Measurements from ENCODE around the gene PLBD1.

PLBD1 gene

DNA sequence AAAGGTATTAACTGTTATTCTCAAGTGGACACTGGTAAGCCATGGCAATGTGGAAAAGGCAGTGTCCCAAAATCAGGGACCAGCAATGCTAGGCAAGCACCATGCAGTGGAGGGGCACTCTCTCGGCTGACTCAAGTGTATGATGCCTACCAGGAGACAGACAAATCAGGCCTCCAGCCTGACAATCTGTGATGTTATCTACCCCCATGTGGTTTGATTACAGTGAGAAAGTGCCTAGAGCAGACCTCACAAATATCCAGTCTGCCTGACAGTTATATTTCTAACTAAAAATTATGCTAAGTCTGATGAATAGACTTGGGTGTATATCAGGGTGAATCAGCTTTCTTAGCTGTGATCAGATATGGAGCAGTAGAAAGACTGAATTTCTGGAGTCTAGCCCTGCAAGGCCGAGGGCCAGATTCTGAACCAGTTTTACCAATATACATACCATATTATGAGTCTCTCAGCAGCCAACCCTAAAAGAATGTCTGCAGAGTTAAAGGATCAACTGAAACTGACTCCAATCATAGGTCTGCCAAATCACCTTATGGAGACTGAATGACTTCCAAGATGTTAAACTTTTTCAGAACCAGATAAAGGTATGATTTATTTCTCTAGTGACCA lies 3.2 kb downstream of the PLBD1 start:
- Histone ChIP-seq H3K9me2 (ENCODE audit: low read depth, low read length) (no peaks in the 10 kb centered on the region), H3K36me3 (ENCODE audit: insufficient read depth, low read length) (no peaks in the 10 kb centered on the region), H3K79me2 (ENCODE audit: insufficient read depth, low read length) (no peaks in the 10 kb centered on the region), H2AFZ (ENCODE audit: low read length) (no peak overlapping the region), H3F3A (ENCODE audit: insufficient read depth, low read length) (no peaks in the 10 kb centered on the region), H3K4me1 (ENCODE audit: insufficient read depth, low read length, severe bottlenecking) (peaks cover 34% of the 10 kb centered on the region), H4K20me1 (ENCODE audit: insufficient read depth, low read length) (no peaks in the 10 kb centered on the region), H3K27ac (ENCODE audit: low read depth, low read length, poor library complexity, severe bottlenecking) (peak overlapping the region; percentile 49), H3K9me3 (ENCODE audit: low read length) (no peaks in the 10 kb centered on the region), H3K4me3 (ENCODE audit: low read depth, low read length, poor library complexity, severe bottlenecking) (no peak overlapping the region), H3K9ac (ENCODE audit: low read length) (no peak overlapping the region; the same call in 1 of the 2 replicates), H3K4me2 (ENCODE audit: low read length) (no peak overlapping the region), H3K27me3 (ENCODE audit: insufficient read depth, low read length) (no peaks in the 10 kb centered on the region)
- no peak for TF ChIP-seq EZH2 (IDR thresholded peaks at IDR 0.05; ENCODE audit: borderline replicate concordance, low read length)
- TF ChIP-seq, protein P1, sequence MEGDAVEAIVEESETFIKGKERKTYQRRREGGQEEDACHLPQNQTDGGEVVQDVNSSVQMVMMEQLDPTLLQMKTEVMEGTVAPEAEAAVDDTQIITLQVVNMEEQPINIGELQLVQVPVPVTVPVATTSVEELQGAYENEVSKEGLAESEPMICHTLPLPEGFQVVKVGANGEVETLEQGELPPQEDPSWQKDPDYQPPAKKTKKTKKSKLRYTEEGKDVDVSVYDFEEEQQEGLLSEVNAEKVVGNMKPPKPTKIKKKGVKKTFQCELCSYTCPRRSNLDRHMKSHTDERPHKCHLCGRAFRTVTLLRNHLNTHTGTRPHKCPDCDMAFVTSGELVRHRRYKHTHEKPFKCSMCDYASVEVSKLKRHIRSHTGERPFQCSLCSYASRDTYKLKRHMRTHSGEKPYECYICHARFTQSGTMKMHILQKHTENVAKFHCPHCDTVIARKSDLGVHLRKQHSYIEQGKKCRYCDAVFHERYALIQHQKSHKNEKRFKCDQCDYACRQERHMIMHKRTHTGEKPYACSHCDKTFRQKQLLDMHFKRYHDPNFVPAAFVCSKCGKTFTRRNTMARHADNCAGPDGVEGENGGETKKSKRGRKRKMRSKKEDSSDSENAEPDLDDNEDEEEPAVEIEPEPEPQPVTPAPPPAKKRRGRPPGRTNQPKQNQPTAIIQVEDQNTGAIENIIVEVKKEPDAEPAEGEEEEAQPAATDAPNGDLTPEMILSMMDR (IDR thresholded peaks at IDR 0.05; ENCODE audit: low read length) = no peak

DNA sequence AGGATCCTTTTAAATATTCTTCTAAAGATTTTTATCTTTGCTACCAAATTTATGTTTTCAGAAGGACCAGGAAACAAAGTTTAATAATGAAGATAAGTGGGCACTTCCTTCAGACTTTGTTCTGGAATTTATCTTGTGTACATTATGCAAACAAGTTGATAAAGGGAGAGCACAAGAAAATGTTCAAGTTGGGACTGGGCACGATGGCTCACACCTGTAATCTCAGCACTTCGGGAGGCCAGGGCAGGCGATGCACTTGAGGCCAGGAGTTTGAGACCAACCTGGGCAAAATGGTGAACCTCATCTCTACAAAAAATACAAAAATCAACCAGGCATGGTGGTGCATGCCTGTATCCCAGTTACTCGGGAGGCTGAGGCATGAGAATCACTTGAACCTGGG lies 4.6 kb downstream of the PLBD1 start:
- H3K9me2 ChIP-seq (ENCODE audit: low read depth, low read length) = no peaks in the 10 kb centered on the region
- H3K79me2 ChIP-seq (ENCODE audit: insufficient read depth, low read length) = no peaks in the 10 kb centered on the region
- H3K4me2 ChIP-seq (ENCODE audit: low read length) = no peak overlapping the region
- H3K36me3 ChIP-seq (ENCODE audit: insufficient read depth, low read length) = no peaks in the 10 kb centered on the region
- no peak overlapping the region for H2AFZ ChIP-seq (ENCODE audit: low read length)
- no peaks in the 10 kb centered on the region for H4K20me1 ChIP-seq (ENCODE audit: insufficient read depth, low read length)
- no peak for TF ChIP-seq EZH2 (IDR thresholded peaks at IDR 0.05; ENCODE audit: borderline replicate concordance, low read length)
- TF ChIP-seq, protein P1 (IDR thresholded peaks at IDR 0.05; ENCODE audit: low read length) = no peak
- H3K9me3 ChIP-seq (ENCODE audit: low read length) = no peaks in the 10 kb centered on the region
- no peak overlapping the region for H3K27ac ChIP-seq (ENCODE audit: low read depth, low read length, poor library complexity, severe bottlenecking)
- no peaks in the 10 kb centered on the region for H3K27me3 ChIP-seq (ENCODE audit: insufficient read depth, low read length)
- no peak overlapping the region for H3K9ac ChIP-seq (ENCODE audit: low read length)
- no peak overlapping the region for H3K4me3 ChIP-seq (ENCODE audit: low read depth, low read length, poor library complexity, severe bottlenecking)
- peaks cover 47% of the 10 kb centered on the region for H3K4me1 ChIP-seq (ENCODE audit: insufficient read depth, low read length, severe bottlenecking)
- no peaks in the 10 kb centered on the region for H3F3A ChIP-seq (ENCODE audit: insufficient read depth, low read length)

DNA sequence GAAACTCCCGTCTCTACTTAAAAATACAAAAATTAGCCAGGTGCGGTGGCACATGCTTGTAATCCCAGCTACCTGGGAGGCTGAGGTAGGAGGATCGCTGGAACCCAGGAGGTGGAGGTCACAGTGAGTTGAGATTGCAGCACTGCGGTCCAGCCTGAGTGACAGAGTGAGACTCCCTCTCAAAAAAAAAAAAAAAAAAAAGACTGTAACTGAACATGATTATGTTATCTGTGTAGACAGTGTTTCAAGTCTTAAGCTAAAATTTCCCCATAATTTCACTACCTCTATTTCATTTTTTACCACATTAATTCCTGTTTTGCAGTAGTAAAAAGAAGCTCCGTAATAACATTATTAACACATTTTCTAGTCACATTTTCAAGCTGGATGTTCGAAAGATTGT lies 5.4 kb downstream of the PLBD1 start:
- H3K9ac ChIP-seq (ENCODE audit: low read length) = no peak overlapping the region
- H3F3A ChIP-seq (ENCODE audit: insufficient read depth, low read length) = no peaks in the 10 kb centered on the region
- H4K20me1 ChIP-seq (ENCODE audit: insufficient read depth, low read length) = no peaks in the 10 kb centered on the region
- no peak overlapping the region for H2AFZ ChIP-seq (ENCODE audit: low read length)
- no peaks in the 10 kb centered on the region for H3K36me3 ChIP-seq (ENCODE audit: insufficient read depth, low read length)
- no peaks in the 10 kb centered on the region for H3K79me2 ChIP-seq (ENCODE audit: insufficient read depth, low read length)
- H3K4me2 ChIP-seq (ENCODE audit: low read length) = no peak overlapping the region
- TF ChIP-seq EZH2 (IDR thresholded peaks at IDR 0.05; ENCODE audit: borderline replicate concordance, low read length) = no peak
- TF ChIP-seq, protein P1 (IDR thresholded peaks at IDR 0.05; ENCODE audit: low read length) = no peak
- H3K9me2 ChIP-seq (ENCODE audit: low read depth, low read length) = no peaks in the 10 kb centered on the region
- no peak overlapping the region for H3K4me3 ChIP-seq (ENCODE audit: low read depth, low read length, poor library complexity, severe bottlenecking)
- H3K27ac ChIP-seq (ENCODE audit: low read depth, low read length, poor library complexity, severe bottlenecking) = peak overlapping the region; percentile 23
- no peaks in the 10 kb centered on the region for H3K27me3 ChIP-seq (ENCODE audit: insufficient read depth, low read length)
- no peaks in the 10 kb centered on the region for H3K9me3 ChIP-seq (ENCODE audit: low read length)
- peaks cover 47% of the 10 kb centered on the region for H3K4me1 ChIP-seq (ENCODE audit: insufficient read depth, low read length, severe bottlenecking)

Measured in OCI-LY1 (cell line).